ENCODE results near the gene SLC39A13. TPM values are rescaled to one million over a fixed set of nuclear protein-coding genes. Genes with fewer than 3 reads are reported as not detected.

The SLC39A13 gene
- 10 to 100 TPM; 21.2 to 52.6 (median 46.0) TPM for total RNA-seq

DNA sequence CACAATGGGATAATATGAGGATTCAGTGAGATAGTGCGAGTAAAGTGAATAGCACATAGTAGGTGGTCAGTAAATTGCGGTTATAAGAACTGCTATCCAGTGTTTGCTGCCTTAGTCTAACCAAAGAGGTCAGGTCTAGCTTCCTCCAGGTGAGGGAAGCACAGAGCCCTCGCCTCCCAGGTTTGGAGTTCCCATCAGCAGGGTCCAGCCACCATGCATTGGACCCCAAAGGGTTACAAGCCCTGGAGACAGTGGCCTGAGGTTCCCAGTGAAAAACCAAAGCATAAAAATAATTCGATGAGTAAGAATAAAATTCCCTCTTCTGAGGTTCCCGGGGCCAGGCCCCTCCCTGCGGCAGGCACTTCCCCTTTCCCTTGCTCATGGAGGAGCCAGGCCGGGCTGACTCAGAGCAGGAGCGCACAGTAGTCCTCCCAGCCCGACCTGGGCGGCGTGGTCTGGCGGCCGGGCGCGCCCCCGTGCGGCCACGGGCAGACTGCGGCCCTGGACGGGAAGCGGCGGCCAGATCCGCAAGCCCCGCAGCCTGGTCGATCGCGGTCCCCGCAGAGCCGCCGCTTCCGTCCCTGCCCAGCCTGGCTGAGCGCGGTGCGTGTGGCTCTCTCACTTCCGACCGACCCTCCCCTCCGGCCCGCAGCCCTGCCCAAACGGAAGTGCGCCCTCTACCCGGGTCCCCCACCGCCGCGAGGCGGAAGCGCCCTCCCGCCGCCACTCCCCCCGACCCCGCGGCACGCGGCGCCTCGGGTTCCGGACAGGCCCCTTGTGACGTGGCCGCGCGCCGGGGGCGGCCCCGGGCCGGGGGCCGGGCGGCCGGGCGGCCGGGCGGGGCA, at the start of gene SLC39A13:
Gene SLC39A13 (plus strand): TSS at position 845 of the 845 bp plus-strand sequence. CDS start 1,505 bp downstream, outside the sequence.
- TF ChIP-seq, protein P1, sequence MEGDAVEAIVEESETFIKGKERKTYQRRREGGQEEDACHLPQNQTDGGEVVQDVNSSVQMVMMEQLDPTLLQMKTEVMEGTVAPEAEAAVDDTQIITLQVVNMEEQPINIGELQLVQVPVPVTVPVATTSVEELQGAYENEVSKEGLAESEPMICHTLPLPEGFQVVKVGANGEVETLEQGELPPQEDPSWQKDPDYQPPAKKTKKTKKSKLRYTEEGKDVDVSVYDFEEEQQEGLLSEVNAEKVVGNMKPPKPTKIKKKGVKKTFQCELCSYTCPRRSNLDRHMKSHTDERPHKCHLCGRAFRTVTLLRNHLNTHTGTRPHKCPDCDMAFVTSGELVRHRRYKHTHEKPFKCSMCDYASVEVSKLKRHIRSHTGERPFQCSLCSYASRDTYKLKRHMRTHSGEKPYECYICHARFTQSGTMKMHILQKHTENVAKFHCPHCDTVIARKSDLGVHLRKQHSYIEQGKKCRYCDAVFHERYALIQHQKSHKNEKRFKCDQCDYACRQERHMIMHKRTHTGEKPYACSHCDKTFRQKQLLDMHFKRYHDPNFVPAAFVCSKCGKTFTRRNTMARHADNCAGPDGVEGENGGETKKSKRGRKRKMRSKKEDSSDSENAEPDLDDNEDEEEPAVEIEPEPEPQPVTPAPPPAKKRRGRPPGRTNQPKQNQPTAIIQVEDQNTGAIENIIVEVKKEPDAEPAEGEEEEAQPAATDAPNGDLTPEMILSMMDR (IDR thresholded peaks at IDR 0.05; ENCODE audit: low read depth): no peak

DNA sequence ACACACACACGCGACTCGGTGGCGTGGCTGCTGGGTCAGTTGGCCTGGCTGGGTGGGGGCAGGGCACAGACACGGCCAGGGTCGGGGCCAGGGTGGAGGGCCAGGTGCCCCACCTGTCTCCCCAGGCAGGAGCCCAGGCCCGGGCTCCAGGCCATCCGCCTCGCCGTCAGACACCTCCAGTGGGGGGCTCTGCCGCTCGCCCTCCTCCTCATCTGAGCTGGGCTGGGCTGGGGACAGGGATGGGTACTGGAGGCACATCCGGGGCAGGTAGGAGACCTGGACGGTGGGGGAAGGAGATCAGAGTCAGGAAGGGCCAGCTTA, 49.7 kb upstream of the SLC39A13 start:
- TF ChIP-seq, protein P1 (IDR thresholded peaks at IDR 0.05; ENCODE audit: low read depth): no peak

DNA sequence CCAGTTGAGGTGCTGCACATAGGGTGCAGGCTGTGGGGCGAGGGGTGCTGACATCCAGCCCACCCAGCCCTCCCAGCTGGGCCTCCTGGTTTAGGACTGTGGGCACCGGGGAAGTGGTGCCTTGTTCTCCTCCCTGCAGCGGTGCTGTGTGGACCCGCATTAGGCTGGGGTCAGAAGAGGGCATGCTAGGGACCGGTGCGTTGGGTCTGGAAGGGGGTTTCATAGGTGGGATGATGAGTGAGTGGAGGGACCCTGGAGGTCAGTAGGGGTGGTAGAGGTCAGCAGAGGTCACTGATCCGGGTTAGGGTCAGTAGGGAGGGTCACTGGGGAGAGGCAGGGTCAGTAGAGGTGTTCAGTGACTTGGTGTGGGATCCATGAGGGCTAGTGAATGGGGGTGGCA, 49.2 kb upstream of the SLC39A13 start:
- TF ChIP-seq, protein P1 (IDR thresholded peaks at IDR 0.05; ENCODE audit: low read depth): no peak

DNA sequence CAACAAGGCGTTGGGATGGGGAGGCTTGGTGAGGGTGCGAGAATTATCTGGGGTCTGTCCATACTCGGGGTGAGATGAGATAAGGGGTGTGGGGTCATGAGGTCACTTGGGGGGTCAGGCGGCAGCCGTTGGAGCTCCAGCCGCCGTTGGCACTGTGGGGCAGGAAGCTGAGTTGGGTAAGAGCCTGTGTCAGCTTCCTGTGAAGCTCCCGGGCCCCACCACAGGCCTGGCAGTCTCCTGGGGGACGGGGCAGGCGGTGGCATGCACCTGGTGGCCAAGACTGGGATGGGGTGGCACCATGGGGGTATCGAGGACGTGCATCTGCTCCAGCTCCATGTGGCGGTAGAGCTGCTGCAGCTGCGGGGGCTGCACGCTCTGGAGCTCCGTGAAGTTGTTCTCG, 48.8 kb upstream of the SLC39A13 start:
- TF ChIP-seq, protein P1 (IDR thresholded peaks at IDR 0.05; ENCODE audit: low read depth): no peak

DNA sequence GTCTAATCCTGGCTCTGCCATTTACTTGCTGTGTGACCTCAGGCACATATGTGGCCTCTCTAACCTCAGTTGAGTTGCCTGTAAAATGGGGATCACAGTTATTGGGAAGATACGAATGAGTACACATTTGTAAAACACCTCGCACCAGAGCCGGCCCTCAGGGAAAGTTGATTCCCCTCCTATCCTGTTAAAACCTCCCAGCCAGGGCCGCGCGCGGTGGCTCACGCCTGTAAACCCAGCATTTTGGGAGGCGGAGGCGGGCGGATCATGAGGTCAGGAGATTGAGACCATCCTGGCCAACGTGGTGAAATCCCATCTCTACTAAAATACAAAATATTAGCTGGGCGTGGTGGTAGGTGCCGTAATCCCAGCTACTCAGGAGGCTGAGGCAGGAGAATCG, 48.0 kb upstream of the SLC39A13 start:
- TF ChIP-seq, protein P1 (IDR thresholded peaks at IDR 0.05; ENCODE audit: low read depth): no peak

DNA sequence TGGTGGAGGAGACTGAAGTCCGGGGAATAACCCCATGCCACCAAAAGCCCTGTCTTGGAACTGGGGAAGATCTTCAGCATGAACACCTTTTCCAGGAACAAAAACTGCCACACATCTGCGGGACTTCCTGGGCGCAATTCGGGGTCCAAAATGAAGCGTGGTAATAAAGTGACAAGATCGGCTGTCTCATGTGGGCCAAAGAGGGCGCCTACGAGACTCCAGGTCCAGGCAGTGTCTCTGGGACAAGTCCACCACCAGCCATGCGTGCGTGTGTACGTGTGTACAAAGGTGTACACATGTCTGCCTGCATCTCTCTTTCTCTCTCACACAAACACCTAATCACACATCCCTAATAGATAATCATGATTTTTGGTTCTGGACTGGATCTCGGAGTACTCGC, 47.0 kb upstream of the SLC39A13 start:
- TF ChIP-seq, protein P1 (IDR thresholded peaks at IDR 0.05; ENCODE audit: low read depth): no peak

DNA sequence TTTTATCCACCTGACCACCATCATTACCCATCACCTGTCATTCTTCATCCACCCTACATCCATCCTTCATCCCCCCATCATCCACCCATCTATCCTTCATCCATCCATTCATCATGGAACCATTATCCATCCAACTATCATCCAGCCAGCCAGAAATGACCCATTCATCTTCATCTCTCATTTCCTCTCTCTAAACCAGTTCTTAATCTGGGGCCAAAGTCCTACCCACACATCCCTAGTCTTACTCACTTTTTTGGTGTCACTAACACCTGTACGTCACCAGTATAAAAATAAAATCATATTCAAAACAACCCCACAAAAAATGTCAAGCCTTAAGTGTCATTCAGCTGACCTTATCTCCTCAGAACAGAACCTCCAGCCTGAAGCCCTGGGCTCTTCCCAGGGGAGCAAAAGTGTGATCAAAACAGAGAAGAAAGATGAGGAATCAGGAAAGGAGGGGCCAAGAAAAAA, 42.3 kb upstream of the SLC39A13 start:
- TF ChIP-seq, protein P1 (IDR thresholded peaks at IDR 0.05; ENCODE audit: low read depth): no peak
